Activated effector memory CD4-positive, alpha-beta T cell treated with Interleukin-2 at 50 U/mL for 16 hours (primary cell): ENCODE data around the gene BCL2L1.

Experiments
- DNase-seq: peaks from one replicate; pipeline ENCODE4 v3.0.0-alpha.2; 2020

Gene BCL2L1

GRCh38 chr20:31708736-31709534 lies 13.7 kb downstream of the BCL2L1 start:
- DNase-seq = no peak

GRCh38 chr20:31707994-31708735 lies 14.5 kb downstream of the BCL2L1 start:
- no peak for DNase-seq

DNA sequence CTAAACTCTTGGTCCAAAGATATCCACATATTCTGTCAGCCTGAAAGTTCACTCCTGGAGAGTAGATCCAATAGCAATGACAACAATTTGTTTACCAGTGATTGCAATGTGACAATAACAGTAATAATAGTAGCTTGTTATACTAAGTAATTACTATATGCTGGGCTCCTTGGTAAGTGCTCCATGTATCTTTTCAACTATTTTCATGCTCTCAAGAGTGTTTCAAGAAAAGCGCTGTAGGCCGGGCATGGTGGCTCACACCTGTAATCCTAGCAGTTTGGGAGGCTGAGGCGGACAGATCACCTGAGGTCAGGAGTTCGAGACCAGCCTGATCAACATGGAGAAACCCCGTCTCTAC lies 15.4 kb downstream of the BCL2L1 start:
- DNase-seq = no peak

DNA sequence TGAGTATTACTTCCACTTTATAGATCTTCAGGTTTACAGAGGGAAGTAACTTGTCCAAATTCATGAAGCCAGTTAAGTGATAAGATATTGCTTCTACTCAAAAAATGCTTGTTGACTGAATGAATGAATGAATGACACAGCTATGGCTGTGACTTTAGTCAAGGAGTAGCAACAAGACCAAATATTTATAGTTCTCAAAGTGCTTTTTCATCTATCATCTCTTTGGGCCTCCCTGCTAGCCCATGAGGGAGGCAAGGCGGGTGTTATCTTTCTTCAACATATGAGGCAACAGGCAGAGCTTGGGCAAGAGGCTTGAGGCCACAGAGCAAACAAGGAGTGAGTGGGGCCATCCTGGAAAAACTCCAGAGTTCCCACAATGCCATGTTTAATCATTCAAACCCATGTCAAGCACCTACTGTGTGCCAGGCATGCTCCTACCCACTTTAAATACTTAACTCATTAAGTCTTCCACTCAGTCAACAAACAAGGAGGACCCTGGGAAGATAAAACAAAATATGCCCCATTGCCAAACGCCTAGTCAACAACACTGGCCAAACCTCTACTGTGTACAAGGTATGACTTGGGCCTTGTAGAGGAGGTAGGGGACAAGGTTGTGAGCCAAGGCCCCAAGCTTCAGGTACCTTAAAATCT lies 15.9 kb downstream of the BCL2L1 start:
- no peak for DNase-seq

DNA sequence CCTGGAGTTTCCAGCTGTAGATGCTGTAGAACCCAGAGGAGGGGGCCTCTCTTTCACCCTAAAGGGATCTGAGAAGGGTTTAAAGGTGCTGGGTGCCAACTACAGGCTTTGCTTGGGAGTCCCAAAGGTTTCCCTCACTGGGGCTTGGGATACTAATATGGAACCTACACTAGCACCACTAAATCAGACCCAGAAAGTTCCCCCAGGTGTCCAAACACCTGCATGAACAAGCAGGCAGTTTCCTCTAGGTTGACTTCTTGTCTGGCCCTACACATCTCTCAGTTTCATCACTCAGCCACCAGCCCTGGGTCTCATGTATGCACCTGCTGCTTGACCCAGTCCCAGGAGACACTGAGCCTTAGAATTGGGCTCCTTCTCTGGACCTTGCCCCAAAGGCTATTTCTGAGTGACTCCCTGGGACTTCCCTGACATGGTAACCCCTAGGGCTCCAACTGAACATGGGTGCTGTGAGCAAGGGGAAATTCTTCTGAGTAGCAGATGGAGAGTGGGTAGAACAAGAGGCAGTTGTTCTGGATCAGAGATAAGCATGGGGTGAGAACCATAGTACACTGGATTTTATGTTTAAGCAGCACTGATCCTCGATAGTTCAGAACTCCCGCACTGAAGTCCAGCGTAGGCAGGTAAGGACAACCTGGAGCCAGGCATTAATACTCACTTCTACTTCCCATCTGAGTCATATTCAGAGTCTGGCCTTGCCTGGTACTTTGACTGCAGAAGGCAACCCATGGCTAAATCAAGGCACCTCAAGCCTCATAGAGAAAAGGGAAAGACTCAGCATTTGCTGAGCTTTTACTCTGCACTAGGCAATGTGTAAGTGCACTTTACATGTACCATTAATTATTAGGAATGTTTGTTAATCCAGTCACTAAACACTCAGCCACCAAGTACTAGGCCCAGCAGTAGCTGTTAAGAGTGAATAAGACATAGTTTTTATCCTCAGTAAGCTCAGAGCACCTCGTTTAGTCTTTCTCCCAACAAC lies 16.8 kb downstream of the BCL2L1 start:
- DNase-seq = no peak

DNA sequence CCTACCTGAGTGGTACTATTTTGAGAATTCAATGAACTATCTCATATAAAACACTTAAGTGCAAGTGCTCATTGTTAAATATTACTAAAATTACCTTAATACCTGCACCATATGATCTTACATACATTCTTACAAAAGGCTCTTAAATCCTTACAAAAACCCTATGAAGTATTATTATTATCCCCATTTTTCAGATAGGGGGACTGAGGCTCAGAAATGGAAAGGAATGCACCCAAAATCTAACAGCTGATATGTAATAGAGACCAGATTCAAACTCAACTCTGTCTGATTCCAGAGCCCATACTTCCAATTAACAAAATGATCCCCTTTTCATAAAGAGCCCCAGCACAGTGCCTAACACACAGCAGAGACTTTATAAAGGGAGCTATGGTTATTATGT lies 17.5 kb downstream of the BCL2L1 start:
- no peak for DNase-seq

- DNase-seq = no peak
Measured at GRCh38 chr20:31704225-31705119, 18.2 kb downstream of the BCL2L1 start.

- DNase-seq = no peak
Measured at GRCh38 chr20:31701591-31701990, 21.1 kb downstream of the BCL2L1 start.

- DNase-seq = no peak
Measured at GRCh38 chr20:31700747-31701146, 21.9 kb downstream of the BCL2L1 start.

GRCh38 chr20:31699801-31700728 lies 22.6 kb downstream of the BCL2L1 start:
- DNase-seq = no peak

- no peak for DNase-seq
Measured at GRCh38 chr20:31698803-31699718, 23.6 kb downstream of the BCL2L1 start.

- no peak for DNase-seq
Measured at GRCh38 chr20:31698243-31698802, 24.3 kb downstream of the BCL2L1 start.

DNA sequence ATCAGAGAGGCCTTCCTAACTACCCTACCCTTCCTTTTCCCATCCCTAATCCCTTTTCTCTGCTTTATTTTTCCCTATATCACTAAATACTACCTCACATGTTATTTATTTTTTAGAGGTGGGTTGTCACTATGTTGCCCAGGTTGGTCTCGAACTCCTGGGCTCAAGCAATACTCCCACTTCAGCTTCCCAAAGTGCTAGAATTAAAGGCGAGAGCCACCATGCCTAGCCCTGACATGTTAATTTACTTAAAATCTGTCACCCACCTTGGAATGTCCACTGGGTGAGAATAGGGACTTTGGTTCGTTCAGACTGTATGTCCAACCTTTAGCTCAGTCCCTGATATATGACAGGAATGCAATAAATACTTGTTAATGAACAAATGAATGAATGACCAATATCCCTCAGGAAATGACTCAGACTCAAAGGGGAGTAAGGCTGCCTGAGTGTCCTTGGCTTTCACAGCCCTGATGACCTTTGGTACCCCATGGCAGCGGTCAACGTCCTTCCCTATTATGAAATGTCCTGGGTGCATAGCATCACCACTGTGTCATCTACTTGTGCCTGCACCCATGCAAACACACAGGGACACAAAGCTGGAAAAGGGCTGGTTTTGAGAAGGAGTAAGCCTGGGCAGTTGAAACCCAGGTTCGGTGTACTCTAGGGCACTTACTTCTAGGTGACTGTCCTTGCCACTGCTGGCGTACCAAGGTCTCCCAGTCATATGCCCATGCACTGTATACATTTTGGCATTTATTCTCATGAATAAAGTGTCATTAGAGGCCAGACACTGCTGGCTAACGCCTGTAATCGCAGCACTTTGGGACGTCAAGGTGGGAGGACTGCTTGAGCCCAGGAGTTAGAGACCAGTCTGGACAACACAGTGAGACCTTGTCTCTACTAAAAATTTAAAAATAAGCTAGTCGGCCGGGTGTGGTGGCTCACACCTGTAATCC lies 26.5 kb downstream of the BCL2L1 start:
- no peak for DNase-seq

DNA sequence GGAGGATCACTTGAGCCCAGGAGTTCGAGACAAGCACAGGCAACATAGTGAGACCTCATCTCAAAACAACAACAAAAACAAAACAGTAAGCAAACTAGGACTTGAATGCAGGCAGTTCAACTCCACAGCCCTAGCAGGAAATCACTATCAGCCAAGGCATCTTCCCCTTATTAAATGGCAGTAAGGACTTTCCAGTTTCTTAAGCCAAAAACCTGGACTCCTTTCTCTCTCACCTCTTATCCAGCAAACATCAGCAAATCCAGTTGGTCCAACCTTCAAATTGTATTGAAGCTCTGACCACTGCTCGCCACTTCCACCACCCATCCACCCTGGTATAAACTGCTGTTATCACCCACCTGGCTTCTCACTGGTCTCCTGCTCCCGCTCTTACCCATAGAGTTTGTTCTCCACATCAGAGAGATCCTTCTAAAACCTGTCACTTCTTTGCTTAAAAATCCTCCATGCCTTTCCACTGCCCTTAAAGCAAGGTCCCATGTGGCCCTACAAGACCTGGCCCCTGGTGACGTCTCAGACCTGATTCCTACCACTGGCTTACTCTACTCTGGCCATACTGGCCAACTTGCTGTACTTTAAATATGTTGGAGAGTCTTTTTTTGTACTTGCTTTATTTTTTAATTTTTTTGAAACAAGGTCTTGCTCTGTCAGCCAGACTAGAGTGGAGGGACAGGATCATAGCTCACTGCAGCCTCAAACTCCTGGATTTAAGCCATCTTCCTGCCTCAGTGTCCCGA lies 27.6 kb downstream of the BCL2L1 start:
- DNase-seq = no peak

- no peak for DNase-seq
Measured at GRCh38 chr20:31693987-31694661, 28.5 kb downstream of the BCL2L1 start.

- no peak for DNase-seq
Measured at GRCh38 chr20:31693402-31693801, 29.3 kb downstream of the BCL2L1 start.
